Measurements from ENCODE around the gene HBA1.
"Not testable (repeated sequence)": the region's sequence is repeated elsewhere in the genome, so short reads cannot be mapped to it uniquely, and the experiment has no call there.

Gene HBA1

DNA sequence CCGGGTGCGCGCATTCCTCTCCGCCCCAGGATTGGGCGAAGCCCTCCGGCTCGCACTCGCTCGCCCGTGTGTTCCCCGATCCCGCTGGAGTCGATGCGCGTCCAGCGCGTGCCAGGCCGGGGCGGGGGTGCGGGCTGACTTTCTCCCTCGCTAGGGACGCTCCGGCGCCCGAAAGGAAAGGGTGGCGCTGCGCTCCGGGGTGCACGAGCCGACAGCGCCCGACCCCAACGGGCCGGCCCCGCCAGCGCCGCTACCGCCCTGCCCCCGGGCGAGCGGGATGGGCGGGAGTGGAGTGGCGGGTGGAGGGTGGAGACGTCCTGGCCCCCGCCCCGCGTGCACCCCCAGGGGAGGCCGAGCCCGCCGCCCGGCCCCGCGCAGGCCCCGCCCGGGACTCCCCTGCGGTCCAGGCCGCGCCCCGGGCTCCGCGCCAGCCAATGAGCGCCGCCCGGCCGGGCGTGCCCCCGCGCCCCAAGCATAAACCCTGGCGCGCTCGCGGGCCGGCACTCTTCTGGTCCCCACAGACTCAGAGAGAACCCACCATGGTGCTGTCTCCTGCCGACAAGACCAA is 4.0 kb upstream of the HBA1 start, which contains the start of gene HBA2:
TSS of gene HBA2 (plus strand) at position 503 of the 568 bp plus-strand sequence. CDS start at position 540, 37 bp downstream.
- DNase-seq (ENCODE audit: low read depth, low spot score); H3K4me3 ChIP-seq (ENCODE audit: low read length): not testable (repeated sequence)

DNA sequence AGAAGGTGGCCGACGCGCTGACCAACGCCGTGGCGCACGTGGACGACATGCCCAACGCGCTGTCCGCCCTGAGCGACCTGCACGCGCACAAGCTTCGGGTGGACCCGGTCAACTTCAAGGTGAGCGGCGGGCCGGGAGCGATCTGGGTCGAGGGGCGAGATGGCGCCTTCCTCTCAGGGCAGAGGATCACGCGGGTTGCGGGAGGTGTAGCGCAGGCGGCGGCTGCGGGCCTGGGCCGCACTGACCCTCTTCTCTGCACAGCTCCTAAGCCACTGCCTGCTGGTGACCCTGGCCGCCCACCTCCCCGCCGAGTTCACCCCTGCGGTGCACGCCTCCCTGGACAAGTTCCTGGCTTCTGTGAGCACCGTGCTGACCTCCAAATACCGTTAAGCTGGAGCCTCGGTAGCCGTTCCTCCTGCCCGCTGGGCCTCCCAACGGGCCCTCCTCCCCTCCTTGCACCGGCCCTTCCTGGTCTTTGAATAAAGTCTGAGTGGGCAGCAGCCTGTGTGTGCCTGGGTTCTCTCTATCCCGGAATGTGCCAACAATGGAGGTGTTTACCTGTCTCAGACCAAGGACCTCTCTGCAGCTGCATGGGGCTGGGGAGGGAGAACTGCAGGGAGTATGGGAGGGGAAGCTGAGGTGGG is 3.1 kb upstream of the HBA1 start:
- H3K4me3 ChIP-seq (ENCODE audit: low read length); DNase-seq (ENCODE audit: low read depth, low spot score): not testable (repeated sequence)

DNA sequence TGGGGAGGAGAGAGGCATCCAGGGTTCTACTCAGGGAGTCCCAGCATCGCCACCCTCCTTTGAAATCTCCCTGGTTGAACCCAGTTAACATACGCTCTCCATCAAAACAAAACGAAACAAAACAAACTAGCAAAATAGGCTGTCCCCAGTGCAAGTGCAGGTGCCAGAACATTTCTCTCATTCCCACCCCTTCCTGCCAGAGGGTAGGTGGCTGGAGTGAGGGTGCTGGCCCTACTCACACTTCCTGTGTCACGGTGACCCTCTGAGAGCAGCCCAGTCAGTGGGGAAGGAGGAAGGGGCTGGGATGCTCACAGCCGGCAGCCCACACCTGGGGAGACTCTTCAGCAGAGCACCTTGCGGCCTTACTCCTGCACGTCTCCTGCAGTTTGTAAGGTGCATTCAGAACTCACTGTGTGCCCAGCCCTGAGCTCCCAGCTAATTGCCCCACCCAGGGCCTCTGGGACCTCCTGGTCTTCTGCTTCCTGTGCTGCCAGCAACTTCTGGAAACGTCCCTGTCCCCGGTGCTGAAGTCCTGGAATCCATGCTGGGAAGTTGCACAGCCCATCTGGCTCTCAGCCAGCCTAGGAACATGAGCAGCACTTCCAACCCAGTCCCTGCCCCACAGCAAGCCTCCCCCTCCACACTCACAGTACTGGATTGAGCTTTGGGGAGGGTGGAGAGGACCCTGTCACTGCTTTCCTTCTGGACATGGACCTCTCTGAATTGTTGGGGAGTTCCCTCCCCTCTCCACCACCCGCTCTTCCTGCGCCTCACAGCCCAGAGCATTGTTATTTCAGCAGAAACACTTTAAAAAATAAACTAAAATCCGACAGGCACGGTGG is 2.3 kb upstream of the HBA1 start:
- DNase-seq (ENCODE audit: low read depth, low spot score); H3K4me3 ChIP-seq (ENCODE audit: low read length): not testable (repeated sequence)

DNA sequence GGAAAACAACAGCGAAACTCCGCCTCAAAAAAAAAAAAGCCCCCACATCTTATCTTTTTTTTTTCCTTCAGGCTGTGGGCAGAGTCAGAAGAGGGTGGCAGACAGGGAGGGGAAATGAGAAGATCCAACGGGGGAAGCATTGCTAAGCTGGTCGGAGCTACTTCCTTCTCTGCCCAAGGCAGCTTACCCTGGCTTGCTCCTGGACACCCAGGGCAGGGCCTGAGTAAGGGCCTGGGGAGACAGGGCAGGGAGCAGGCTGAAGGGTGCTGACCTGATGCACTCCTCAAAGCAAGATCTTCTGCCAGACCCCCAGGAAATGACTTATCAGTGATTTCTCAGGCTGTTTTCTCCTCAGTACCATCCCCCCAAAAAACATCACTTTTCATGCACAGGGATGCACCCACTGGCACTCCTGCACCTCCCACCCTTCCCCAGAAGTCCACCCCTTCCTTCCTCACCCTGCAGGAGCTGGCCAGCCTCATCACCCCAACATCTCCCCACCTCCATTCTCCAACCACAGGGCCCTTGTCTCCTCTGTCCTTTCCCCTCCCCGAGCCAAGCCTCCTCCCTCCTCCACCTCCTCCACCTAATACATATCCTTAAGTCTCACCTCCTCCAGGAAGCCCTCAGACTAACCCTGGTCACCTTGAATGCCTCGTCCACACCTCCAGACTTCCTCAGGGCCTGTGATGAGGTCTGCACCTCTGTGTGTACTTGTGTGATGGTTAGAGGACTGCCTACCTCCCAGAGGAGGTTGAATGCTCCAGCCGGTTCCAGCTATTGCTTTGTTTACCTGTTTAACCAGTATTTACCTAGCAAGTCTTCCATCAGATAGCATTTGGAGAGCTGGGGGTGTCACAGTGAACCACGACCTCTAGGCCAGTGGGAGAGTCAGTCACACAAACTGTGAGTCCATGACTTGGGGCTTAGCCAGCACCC is 1.2 kb upstream of the HBA1 start:
- H3K4me3 ChIP-seq (ENCODE audit: low read length): no peak overlapping the region
- DNase-seq (ENCODE audit: low read depth, low spot score): no peak

DNA sequence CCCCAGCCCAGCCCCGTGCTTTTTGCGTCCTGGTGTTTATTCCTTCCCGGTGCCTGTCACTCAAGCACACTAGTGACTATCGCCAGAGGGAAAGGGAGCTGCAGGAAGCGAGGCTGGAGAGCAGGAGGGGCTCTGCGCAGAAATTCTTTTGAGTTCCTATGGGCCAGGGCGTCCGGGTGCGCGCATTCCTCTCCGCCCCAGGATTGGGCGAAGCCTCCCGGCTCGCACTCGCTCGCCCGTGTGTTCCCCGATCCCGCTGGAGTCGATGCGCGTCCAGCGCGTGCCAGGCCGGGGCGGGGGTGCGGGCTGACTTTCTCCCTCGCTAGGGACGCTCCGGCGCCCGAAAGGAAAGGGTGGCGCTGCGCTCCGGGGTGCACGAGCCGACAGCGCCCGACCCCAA is 474 bp upstream of the HBA1 start:
- not testable (repeated sequence) for H3K4me3 ChIP-seq (ENCODE audit: low read length); DNase-seq (ENCODE audit: low read depth, low spot score)

DNA sequence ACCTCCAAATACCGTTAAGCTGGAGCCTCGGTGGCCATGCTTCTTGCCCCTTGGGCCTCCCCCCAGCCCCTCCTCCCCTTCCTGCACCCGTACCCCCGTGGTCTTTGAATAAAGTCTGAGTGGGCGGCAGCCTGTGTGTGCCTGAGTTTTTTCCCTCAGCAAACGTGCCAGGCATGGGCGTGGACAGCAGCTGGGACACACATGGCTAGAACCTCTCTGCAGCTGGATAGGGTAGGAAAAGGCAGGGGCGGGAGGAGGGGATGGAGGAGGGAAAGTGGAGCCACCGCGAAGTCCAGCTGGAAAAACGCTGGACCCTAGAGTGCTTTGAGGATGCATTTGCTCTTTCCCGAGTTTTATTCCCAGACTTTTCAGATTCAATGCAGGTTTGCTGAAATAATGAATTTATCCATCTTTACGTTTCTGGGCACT is 928 bp downstream of the HBA1 start:
- no peak for DNase-seq (ENCODE audit: low read depth, low spot score)
- no peak overlapping the region for H3K4me3 ChIP-seq (ENCODE audit: low read length)

DNA sequence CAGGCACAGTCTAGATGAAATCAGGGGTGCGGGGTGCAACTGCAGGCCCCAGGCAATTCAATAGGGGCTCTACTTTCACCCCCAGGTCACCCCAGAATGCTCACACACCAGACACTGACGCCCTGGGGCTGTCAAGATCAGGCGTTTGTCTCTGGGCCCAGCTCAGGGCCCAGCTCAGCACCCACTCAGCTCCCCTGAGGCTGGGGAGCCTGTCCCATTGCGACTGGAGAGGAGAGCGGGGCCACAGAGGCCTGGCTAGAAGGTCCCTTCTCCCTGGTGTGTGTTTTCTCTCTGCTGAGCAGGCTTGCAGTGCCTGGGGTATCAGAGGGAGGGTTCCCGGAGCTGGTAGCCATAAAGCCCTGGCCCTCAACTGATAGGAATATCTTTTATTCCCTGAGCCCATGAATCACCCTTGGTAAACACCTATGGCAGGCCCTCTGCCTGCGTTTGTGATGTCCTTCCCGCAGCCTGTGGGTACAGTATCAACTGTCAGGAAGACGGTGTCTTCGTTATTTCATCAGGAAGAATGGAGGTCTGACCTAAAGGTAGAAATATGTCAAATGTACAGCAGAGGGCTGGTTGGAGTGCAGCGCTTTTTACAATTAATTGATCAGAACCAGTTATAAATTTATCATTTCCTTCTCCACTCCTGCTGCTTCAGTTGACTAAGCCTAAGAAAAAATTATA is 1.6 kb downstream of the HBA1 start:
- H3K4me3 ChIP-seq (ENCODE audit: low read length): no peak overlapping the region
- DNase-seq (ENCODE audit: low read depth, low spot score): no peak

DNA sequence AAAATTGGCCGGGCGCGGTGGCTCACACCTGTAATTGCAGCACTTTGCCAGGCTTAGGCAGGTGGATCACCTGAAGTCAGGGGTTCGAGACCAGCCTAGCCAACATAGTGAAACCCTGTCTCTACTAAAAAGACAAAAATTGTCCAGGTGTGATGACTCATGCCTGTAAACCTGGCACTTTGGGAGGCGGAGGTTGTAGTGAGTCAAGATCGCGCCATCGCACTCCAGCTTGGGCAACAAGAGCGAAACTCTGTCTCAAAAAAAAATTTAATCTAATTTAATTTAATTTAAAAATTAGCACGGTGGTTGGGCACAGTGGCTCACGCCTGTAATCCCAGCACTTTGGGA is 2.2 kb downstream of the HBA1 start:
- no peak for DNase-seq (ENCODE audit: low read depth, low spot score)
- H3K4me3 ChIP-seq (ENCODE audit: low read length): no peak overlapping the region

DNA sequence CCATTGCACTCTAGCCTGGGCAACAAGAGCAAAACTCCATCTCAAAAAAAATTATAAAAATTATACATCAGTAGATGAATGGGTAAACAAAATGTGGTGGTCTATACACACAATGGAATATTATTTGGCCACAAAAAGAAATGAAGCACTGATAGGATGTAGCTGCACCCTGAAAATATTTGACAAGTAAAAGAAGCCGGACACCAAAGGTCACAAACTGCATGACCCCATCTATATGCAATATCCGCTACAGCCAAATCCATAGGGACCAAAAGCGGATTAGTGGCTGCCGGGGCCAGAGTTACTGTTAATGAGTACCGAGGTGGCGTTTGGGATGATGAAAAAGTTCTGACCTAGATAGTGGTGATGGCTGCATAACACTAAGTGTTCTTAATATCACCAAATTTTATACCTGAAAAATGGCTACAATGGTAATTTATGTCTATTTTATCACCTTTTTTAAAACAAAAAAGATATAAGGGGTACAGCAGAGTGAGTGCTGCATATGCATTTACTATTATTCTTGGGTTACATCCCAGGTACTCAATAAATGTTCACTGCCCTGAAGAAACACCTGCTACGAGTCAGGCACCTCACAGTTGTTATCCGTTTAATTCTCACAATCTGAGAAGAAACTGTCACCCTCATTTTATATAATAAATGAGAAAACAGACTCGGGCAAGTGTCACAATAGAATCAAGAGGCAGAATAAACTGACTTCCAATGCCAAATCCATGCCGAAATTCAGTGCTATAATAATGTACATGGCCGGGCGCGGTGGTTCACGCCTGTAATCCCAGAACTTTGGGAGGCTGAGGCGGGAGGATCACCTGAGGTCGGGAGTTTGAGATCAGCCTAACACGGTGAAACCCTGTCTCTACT is 3.0 kb downstream of the HBA1 start:
- DNase-seq (ENCODE audit: low read depth, low spot score): no peak
- H3K4me3 ChIP-seq (ENCODE audit: low read length): no peak overlapping the region

DNA sequence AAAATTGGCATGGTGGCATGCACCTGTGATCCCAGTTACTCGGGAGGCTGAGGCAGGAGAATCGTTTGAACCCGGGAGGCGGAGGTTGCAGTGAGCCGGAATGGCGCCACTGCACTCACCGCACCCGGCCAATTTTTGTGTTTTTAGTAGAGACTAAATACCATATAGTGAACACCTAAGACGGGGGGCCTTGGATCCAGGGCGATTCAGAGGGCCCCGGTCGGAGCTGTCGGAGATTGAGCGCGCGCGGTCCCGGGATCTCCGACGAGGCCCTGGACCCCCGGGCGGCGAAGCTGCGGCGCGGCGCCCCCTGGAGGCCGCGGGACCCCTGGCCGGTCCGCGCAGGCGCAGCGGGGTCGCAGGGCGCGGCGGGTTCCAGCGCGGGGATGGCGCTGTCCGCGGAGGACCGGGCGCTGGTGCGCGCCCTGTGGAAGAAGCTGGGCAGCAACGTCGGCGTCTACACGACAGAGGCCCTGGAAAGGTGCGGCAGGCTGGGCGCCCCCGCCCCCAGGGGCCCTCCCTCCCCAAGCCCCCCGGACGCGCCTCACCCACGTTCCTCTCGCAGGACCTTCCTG is 3.7 kb downstream of the HBA1 start, which contains the start of gene HBQ1:
TSS of gene HBQ1 (plus strand) at position 359 of the 575 bp plus-strand sequence. CDS start at position 387, 28 bp downstream.
- peak within 1 kb of the TSS; percentile 40 for H3K4me3 ChIP-seq (ENCODE audit: low read length)
- no peak for DNase-seq (ENCODE audit: low read depth, low spot score)

DNA sequence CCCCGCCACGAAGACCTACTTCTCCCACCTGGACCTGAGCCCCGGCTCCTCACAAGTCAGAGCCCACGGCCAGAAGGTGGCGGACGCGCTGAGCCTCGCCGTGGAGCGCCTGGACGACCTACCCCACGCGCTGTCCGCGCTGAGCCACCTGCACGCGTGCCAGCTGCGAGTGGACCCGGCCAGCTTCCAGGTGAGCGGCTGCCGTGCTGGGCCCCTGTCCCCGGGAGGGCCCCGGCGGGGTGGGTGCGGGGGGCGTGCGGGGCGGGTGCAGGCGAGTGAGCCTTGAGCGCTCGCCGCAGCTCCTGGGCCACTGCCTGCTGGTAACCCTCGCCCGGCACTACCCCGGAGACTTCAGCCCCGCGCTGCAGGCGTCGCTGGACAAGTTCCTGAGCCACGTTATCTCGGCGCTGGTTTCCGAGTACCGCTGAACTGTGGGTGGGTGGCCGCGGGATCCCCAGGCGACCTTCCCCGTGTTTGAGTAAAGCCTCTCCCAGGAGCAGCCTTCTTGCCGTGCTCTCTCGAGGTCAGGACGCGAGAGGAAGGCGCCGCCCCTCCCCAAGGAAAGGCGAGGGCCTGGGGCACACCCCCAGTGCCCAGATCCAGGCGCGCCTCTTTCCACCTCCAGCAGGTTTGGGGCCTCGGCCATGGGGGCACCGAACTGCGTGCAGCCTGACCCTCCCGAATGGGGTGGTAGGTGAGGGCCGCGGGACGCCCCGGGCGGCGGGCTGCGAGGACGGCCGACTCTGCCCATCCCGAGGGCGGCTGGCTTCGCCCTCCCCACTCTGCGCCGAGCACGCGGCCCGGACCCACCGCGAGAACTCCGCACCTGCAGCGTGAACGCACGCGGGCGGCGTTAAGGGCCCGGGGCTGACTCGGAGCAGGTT is 4.4 kb downstream of the HBA1 start:
- peak; percentile 64 for DNase-seq (ENCODE audit: low read depth, low spot score)
- H3K4me3 ChIP-seq (ENCODE audit: low read length): peak overlapping the region; percentile 40

DNA sequence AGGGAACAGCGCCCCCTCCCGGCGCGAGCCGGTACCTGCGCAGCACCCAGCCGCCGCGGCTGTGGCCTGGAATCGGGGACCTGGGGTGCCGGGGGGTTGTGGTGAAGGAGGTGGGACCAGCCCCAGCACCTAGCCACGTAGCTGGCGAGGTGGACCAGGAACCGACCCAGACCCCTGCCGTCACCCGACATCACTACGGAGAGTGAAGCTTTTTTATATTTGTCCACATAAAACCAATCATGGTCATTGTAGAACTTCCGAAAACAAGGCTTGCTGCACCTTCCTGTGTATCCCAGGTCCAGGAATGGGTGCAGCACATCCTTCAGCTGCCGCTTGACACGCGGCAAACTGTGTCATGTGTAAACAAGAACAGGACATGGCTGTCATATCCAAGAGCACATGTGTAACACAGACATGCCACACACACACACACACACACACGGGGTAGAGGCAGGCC is 5.1 kb downstream of the HBA1 start:
- H3K4me3 ChIP-seq (ENCODE audit: low read length): no peak overlapping the region
- no peak for DNase-seq (ENCODE audit: low read depth, low spot score)

DNA sequence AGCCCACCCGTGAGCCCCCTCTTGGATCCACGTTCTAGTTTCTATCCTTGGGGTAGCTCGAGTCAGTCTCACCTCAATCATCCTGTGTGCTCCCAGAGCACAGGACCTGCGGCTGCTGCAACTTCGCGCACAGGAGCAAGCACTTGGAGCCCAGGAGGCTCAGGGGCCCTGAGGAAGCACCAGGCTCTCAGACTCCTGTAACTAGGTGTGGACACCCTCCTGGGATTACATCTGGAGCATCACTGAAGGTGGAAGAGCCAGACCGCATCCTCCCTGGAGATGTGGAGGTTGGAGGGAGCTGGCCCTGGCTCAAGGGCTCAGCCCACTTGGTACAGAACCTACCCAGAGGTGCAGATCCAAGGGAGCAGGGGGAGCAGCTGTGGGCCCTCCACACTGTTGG is 6.5 kb downstream of the HBA1 start:
- H3K4me3 ChIP-seq (ENCODE audit: low read length): no peak overlapping the region
- DNase-seq (ENCODE audit: low read depth, low spot score): no peak

DNA sequence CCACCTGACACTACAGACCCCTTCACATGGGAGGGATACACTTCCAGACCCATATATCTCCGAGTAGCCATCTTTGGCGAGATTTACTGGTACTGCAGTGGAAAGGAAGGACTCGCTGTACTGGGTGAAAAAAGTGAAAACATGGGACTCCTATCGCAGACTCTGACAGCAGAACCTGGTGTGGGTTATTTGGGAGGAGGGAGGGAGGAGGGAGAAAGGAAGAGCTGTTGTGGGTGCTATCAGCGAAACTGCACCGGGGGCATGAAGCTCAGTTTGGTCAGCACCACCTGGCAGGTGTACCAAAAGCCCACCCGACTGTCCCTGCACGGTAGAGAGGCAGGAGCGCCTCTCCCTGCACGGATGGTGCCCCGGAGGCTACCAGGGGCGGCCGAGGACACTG is 8.7 kb downstream of the HBA1 start:
- DNase-seq (ENCODE audit: low read depth, low spot score): no peak

DNA sequence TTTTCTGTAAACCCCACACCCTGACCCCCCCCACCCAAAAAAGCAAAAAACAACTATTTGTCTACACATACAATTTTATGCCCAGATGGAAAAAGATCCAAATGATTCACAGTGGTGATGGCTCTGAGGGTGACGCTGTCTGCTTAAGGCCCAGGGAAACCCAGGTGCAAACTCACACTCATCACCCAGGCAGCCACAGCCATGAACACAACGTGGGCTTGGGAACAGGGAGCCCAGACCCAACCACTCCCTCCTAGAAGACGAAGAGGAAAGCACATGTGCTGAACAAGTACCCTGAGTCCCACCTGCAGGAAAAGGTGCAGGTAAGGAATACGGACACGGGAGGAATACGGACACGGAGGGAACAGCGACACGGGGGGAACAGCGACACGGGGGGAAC is 9.2 kb downstream of the HBA1 start:
- no peak overlapping the region for H3K4me3 ChIP-seq (ENCODE audit: low read length)

More for the DNA sequence above, 8.7 kb downstream of the HBA1 start:
- no peak overlapping the region for H3K4me3 ChIP-seq (ENCODE audit: low read length)

DNA sequence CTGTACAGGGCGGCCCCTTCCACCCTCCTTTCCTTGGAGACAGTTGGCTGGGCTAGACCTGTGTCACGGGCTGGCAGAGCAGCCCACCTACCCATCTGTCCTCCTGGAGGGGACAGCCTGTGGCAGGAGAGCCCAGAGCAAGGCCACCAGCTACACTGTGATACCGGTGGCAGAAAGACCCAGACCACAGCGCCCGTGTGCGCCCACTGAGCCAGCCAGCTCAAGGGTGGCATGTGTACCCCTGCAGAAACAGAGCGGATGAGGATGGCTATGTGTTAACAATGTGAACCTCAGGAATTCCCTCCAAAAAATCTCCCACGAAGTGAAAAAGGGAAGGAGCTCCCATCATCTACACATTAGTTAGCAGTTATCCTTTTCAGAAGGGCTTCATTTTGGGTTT is 10.8 kb downstream of the HBA1 start:
- no peak overlapping the region for H3K4me3 ChIP-seq (ENCODE audit: low read length)
- no peak for DNase-seq (ENCODE audit: low read depth, low spot score)

More for the DNA sequence above, 9.2 kb downstream of the HBA1 start:
- no peak for DNase-seq (ENCODE audit: low read depth, low spot score)
